ENCODE measurements around the gene TLNRD1.

The TLNRD1 gene

GRCh38 chr15:81029414-81030300 is 28.9 kb downstream of the TLNRD1 start:
- no peak for DNase-seq (ENCODE audit: low read depth)

- no peak for DNase-seq (ENCODE audit: low read depth)
Observed at GRCh38 chr15:81030301-81030750, 29.6 kb downstream of the TLNRD1 start.

- no peak for DNase-seq (ENCODE audit: low read depth)
Observed at GRCh38 chr15:81031203-81031602, 30.5 kb downstream of the TLNRD1 start.

DNA sequence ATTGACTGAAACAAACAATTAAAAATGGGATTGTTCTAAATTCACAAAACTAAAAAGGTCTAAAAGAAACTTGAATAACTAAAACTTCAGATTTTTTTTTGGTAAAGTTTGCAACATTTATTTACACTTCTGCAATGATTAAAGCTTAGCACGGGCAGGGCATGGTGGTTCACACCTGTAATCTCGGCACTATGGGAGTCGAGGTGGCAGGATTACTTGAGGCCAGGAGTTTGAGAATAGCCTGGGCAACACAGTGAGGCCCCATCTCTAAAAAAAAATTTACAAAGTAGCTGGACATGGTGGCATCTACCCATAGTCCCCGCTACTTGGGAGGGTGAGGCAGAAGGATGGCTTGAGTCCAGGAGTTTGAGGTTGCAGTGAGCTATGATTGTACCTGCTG is 31.6 kb downstream of the TLNRD1 start:
- DNase-seq (ENCODE audit: low read depth) = no peak

- DNase-seq (ENCODE audit: low read depth) = no peak
Observed at GRCh38 chr15:81032818-81033217, 32.1 kb downstream of the TLNRD1 start.

DNA sequence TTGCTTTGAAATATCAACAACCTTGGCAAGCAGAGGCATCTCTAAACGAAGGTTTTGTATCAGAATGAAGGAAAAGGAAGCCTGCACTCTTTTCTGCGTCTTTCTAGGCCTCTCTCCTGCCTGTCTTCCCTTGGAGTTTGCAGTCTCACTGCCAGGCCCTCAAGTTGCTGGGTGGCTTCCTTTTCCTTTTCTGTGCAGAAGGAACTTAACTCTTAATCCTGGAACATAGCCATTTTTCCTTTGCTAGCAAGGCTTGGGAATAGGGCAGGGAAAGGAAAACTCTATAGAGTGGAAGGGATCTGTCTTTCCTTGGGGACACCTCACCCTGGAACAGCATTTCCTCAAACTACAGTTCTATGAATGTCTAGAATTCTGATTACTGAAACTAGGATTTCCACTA is 32.8 kb downstream of the TLNRD1 start:
- DNase-seq (ENCODE audit: low read depth) = no peak

DNA sequence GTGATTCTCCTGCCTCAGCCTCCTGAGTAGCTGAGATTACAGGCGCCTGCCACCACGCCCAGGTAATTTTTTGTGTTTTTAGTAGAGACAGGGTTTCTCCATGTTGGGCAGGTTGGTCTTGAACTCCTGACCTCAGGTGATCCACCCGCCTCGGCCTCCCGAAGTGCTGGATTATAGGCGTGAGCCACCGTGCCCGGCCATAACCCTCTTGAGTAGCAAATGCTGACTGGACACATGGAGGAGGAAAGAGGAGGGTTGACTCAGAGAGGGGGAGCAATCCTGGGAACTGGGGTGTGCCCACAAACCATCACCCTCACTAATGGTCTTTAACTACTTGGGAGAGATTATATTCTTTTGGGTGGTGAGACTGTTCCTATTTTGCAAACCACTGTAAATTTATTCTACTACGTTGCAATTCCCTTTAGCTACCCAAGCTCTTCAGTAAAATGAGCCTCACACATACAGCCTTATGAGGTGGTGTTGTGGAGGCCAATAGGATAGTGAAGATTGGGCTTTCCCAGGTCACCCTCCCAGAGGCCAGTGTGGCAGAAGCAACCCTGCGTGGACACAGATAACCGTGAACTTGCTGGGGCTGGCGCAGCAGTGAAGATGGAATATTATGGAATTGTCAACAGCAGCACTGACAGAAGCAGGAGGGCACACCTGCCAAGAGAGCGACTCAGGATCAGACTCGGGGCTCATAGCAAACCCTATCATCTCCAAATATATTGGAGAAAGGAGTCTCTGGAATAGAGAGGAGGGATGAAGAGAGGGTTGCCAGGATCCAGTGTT is 37.4 kb downstream of the TLNRD1 start:
- DNase-seq (ENCODE audit: low read depth) = no peak

- no peak for DNase-seq (ENCODE audit: low read depth)
Observed at GRCh38 chr15:81038975-81039607, 38.4 kb downstream of the TLNRD1 start.

DNA sequence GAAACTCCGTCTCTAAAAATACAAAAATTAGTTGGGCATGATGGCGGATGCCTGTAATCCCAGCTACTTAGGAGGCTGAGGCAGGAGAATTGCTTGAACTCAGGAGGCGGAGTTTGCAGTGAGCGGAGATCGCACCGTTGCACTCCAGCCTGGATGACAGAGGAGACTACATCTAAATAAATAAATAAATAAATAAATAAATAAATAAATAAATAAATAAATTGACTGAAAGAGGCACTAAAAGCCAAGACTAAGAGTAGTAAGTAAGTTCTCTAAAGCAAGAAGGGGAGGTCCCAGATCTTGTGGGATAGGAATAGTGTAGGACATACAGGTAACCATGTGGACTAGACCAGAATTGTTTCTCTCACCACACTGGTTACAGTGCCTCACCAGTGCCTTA is 40.0 kb downstream of the TLNRD1 start:
- no peak for DNase-seq (ENCODE audit: low read depth)

- DNase-seq (ENCODE audit: low read depth) = no peak
Observed at GRCh38 chr15:81043281-81043934, 42.7 kb downstream of the TLNRD1 start.

- no peak for DNase-seq (ENCODE audit: low read depth)
Observed at GRCh38 chr15:81043935-81044575, 43.3 kb downstream of the TLNRD1 start.

DNA sequence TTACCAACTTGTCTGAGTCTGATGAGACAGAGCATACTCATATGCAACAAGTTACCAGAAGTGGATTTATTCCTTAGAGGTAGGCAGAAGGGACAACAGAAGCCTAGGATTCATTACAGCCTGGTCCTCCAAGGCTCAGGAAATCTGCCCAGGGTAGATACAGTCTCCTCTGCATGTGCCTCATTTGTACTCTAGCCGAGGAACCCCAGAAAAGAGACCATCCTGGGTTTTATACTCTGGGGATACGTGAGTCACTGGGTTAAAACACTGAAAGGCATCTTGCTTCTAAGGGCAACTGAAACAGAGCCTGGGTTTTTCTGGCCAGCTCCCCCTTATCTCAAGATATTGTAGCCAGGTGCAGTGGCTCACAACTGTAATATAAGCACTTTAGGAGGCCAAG is 45.6 kb downstream of the TLNRD1 start:
- DNase-seq (ENCODE audit: low read depth) = no peak

DNA sequence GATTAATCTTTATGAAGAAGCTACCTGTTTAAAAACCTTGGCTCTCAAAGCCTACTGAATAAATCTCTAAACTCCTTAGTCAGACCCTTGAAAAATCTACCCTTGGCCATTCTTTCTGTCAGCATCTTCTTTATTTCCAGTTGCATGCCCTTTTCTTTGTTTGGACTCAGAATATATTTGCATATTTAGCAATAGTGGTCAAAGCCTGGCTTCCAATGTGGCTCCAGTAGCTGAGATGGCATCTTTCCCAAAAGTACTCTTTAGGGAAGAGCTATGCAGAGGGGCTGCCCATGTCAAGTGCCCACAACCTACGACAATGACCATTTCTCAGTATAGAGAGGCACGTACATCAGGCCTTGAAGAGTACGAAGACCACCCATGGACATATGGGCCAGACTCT is 47.2 kb downstream of the TLNRD1 start:
- DNase-seq (ENCODE audit: low read depth) = no peak

- DNase-seq (ENCODE audit: low read depth) = no peak
Observed at GRCh38 chr15:81049835-81050234, 49.1 kb downstream of the TLNRD1 start.

DNA sequence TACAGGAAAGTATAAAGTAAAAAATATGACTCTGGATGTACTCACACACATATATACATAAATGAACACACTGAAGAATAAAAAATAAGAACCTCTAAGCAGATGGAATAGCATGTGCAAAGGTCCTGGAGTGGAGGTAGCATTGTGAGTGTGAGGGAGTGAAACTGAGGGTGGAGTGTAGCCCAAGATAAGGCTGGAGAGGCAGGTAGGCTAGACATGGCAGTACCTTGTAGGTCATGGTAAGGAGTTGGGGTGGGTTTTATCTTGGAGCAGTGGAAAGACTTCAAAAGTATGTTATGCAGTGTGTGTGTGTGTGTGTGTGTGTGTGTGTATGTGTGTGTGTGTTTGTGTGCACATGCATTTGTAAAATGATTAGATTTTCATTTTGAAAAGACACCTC is 49.5 kb downstream of the TLNRD1 start:
- no peak for DNase-seq (ENCODE audit: low read depth)

- DNase-seq (ENCODE audit: low read depth) = no peak
Observed at GRCh38 chr15:81050805-81051204, 50.1 kb downstream of the TLNRD1 start.

DNA sequence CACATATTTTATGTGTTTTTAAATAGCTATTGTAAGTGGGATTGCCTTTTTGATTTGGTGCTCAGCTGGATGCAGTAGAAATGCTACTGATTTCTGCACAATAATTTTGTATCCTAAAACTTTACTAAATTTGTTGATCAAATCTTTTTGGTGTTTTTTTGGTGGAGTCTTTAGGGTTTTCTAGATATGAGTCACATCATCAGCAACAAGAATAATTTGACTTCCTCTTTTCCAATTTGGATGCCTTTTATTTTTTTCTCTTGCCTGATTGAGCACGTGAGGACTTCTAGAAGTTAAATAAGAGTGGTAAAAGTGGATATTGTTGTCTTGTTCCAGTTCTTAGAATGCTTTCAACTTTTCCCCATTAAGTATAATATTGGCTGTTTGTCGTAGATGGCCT is 51.3 kb downstream of the TLNRD1 start:
- DNase-seq (ENCODE audit: low read depth) = no peak

- DNase-seq (ENCODE audit: low read depth) = no peak
Observed at GRCh38 chr15:81053621-81054020, 52.9 kb downstream of the TLNRD1 start.

- no peak for DNase-seq (ENCODE audit: low read depth)
Observed at GRCh38 chr15:81054236-81054635, 53.5 kb downstream of the TLNRD1 start.

All from stimulated activated CD8-positive, alpha-beta memory T cell treated with anti-CD3 and anti-CD28 coated beads, Interleukin-15, amount 100 ng/mL, for 24 hours (primary cell).